Fibroblast of mammary gland (primary cell): ENCODE measurements around the gene LCN2.
A peak's percentile ranks its signal among the peaks of the same experiment; 100 is the strongest.

Source experiments
- DNase-seq: peaks from one replicate; pipeline ENCODE4 v3.0.0-alpha.2; 2010; ENCODE audit warnings: low read depth
- H3K4me3 ChIP-seq: 2 replicates; pipeline ENCODE4 v1.5.1; 2011; ENCODE audit warnings: low read depth, mild to moderate bottlenecking, low read length, moderate library complexity; ENCODE audit not compliant: control insufficient read depth
- TF ChIP-seq, protein P1 (sequence below): conservative IDR thresholded peaks from 2 replicates; pipeline ENCODE4 v1.5.1; 2011; ENCODE audit warnings: low read depth, low read length, inconsistent platforms; ENCODE audit not compliant: control insufficient read depth, insufficient read depth

The LCN2 gene

DNA sequence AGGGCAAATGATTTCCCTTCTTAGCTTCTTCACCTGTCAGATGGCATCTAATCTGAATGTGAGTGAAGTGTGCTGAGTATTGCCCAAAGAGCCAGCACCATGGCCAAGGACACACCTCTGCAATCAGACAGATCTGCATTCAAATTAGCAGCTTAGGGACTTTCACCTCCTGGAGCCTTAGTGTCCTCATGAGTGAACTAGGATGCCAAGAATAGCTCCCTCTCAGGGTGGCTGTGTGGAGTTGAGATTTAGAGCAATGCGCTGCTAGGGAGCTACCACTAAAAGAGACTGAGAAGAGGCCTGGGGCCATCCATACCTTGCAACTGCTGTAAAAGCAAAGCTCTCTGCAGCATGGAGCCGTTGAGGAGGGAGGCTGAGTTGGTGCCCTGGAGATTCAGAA lies 40.8 kb downstream of the LCN2 start:
- no peak overlapping the region for H3K4me3 ChIP-seq

DNA sequence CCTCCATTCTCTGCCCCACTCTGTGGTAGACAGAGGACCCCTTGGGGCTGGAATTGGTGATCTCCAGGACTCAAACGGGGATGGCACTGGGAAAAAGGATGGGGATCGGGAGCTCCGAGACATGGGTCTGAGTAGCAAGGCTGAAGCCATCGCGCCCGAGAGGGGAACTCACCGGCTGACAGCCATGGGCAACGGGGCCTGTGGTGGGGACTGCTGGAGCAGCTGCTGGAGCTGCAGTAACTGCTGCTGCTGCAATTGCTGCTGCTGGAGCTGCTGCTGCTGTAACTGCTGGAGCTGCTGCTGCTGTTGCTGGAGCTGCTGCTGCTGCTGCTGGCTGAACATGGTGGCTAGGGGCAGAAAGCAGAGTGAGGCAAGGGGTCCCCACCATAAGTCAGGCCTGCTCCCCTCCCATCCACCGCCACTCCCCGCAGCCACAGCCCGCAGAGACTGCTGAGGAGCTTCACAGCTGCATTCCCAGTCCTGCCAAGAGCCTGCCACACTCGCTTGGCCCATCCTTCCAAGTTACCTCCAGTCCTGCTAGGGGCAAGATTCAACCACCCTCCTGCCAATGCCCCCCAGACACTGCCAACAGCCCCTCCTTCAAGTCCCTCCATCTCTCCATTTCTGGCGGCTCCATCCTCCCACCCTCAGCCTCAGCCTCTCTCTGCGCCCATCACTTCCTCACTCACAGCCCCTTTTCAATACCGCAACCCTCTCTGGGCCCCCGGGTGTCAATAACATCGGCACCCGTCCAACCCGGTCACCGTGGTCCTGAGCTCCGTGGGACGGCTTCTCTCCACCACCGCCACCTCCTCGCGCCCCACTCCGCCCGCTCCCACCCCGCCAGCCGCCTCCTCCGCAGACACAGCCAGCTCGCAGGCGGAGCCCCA lies 41.5 kb downstream of the LCN2 start:
- peak overlapping the region; percentile 79 for H3K4me3 ChIP-seq
- no peak for DNase-seq
- TF ChIP-seq, protein P1, sequence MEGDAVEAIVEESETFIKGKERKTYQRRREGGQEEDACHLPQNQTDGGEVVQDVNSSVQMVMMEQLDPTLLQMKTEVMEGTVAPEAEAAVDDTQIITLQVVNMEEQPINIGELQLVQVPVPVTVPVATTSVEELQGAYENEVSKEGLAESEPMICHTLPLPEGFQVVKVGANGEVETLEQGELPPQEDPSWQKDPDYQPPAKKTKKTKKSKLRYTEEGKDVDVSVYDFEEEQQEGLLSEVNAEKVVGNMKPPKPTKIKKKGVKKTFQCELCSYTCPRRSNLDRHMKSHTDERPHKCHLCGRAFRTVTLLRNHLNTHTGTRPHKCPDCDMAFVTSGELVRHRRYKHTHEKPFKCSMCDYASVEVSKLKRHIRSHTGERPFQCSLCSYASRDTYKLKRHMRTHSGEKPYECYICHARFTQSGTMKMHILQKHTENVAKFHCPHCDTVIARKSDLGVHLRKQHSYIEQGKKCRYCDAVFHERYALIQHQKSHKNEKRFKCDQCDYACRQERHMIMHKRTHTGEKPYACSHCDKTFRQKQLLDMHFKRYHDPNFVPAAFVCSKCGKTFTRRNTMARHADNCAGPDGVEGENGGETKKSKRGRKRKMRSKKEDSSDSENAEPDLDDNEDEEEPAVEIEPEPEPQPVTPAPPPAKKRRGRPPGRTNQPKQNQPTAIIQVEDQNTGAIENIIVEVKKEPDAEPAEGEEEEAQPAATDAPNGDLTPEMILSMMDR: no peak

More for the DNA sequence above, 40.8 kb downstream of the LCN2 start:
- TF ChIP-seq, protein P1: no peak
- DNase-seq: no peak

DNA sequence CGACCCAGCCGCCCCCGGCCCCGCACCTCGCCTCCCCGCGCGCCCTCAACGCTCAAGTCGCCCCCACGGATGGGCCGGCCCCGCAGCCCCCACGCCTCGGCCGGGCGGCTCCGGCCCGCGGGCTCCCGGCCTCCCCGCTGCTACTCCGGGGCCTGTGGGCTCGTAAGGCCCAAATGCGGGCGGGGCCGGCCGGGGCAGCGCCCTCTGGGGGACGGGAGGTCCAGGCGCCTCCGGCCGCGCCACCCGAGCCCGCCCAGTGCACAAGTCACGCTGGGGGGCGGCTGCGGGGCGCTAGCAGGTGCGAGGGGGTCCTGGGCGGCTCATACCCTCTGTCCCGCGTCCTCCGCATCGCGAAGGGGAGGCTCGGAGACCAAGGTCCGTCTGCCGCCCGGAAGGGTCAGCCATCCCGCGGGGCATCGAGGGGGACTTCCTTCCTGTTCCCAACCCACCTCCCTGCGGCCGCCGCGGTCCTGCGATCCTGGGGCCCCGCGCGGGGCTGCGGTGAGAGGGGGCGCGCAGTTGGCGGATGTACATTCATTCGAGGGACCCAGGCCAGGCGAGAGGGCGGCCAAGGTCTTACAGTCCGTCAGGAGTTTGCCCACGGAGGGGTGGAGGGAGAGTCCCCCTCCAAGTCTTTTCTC lies 42.3 kb downstream of the LCN2 start, which contains the start of gene CIZ1:
Gene CIZ1, minus strand, starts transcription at position 167 of the 641 bp plus-strand sequence. CDS start 715 bp downstream, outside the sequence.
- peak within 1 kb of the TSS; percentile 79 for H3K4me3 ChIP-seq
- peak; percentile 65 for DNase-seq
- TF ChIP-seq, protein P1: peak; percentile 29

DNA sequence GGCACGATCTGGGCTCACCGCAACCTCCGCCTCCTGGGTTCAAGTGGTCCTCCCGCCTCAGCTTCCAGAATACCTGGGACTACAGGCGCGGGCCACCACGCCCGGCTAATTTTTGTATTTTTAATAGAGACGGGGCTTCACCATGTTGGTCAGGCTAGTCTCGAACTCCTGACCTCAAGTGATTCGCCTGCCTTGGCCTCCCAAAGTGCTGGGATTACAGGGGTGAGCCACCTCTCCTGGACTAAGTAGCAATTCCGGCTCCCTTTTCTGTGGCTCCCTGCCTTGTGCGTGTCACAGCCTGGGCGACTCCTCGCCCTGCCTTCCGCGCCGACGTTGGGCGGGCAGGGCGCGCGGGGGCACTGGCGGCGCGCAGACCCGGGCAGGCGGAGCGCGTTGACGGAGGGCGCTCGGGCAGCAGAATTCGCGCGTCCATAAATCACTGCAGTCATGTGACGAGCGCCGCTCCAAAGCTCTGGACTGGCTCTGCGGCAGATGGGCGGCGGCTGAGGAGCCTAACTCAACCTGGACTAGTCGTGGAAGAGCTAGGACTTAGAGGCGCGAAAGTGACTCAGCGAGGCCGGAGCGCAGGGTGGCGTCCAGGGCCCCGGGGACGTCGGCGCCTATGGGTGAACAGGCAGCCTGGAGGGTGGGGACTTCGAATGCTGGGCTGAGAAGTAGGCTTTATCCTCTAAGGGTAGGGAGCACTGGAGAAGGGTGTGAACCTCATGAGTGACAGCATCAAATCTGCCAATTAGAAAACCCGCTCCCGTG lies 43.5 kb downstream of the LCN2 start:
- TF ChIP-seq, protein P1: no peak
- peak; percentile 90 for DNase-seq
- peak overlapping the region; percentile 73 for H3K4me3 ChIP-seq

DNA sequence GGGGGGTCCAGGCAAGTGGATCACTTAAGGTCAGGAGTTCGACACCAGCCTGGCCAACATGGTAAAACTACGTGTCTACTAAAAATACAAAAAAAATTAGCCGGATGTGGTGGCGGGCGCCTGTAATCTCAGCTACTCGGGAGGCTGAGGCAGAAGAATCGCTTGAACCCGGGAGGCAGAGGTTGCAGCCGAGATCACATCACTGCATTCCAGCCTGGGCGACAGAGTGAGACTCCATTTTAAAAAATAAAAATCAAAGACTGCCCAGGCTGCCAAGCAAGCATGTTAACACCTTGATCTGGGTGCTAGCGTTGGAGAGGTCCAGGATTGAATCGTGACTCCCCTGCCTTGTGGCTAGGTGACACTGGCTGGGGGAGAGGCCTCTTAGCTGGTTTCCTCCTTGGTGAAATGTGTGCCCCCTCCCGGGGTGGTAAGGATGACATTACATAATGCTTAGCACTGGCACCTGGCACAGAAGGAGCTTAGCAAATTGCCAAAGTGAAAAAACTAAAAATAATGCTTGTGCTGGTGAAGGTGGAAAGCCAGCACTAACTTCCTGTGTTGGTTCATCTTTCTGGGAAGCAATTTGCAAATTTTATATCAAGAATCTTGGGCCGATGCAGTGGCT lies 44.3 kb downstream of the LCN2 start:
- no peak overlapping the region for H3K4me3 ChIP-seq
- TF ChIP-seq, protein P1: no peak
- DNase-seq: no peak
